NCI-H2171 (cell line): ENCODE results near the gene NPAS3.
A peak's percentile ranks its signal among the peaks of the same experiment; 100 is the strongest.

Experiments used
- DNase-seq: peaks from one replicate; lab custom pipeline; 2025; lab: John Stamatoyannopoulos, UW

The NPAS3 gene

GRCh38 chr14:32940711-32941667 is 2.3 kb downstream of the NPAS3 start:
- no peak for DNase-seq

DNA sequence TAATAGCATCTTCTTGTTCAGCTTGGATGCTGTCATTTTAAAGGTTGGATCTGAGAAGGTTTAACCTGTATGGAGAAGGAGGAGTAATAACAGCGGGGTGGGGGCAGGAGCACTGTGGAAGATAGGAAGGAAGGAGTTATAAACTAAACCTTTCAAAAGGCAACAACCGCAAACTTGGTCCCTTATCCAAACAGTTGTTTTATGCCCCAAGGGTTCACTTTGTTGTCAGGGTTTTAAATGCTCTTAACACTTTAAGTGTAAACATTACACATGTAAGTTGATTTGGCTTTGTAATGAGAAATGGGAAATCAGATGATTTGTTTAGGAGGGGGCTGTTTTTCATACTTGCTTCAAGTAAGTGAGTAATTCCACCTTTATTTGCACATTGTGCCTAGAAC is 3.0 kb downstream of the NPAS3 start:
- no peak for DNase-seq

DNA sequence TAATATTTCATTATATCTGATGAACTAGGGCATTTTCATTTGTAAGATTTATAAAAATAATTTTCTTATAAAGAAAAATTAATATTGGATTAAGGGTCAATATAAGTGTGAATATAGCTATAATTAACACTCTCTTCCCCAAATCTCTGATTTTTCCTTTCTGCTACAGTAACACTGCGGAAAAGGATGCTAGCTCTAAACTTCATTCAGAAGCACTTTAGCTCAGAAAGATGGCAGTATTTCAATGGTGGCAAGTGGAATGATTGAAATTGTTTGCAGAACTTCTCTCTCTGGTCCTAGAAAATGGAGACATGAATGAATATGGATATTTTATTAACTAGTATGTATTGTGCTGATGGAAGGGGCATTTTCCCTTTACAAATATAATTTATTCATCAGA is 8.4 kb downstream of the NPAS3 start:
- no peak for DNase-seq

DNA sequence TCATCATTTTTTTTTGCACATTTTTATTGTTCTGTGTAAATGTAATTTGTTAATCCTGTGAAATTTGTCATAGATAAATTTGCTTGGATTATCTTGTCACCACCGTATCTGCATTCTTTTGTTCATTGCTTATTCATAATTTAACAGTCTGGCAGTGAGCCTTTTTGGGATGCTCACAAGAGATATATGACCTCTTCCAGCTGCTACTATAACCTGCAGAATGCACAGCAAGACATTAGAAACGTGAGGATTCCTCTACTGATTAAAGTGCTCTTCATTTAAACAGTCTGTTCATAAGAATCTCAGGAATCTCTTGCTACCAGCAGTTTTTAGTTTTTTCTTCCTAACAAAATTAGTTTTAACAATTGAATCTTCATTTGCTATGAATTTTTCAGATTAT is 9.1 kb downstream of the NPAS3 start:
- DNase-seq = no peak

- no peak for DNase-seq
Observed at GRCh38 chr14:32950584-32950983, 11.9 kb downstream of the NPAS3 start.

- DNase-seq = no peak
Observed at GRCh38 chr14:32967421-32967820, 28.7 kb downstream of the NPAS3 start.

GRCh38 chr14:32968972-32969544 is 30.4 kb downstream of the NPAS3 start:
- no peak for DNase-seq

GRCh38 chr14:32977913-32978312 is 39.2 kb downstream of the NPAS3 start:
- DNase-seq = no peak

- DNase-seq = no peak
Observed at GRCh38 chr14:32978691-32979255, 40.1 kb downstream of the NPAS3 start.

GRCh38 chr14:32980178-32980901 is 41.7 kb downstream of the NPAS3 start:
- DNase-seq = peak; percentile 34

DNA sequence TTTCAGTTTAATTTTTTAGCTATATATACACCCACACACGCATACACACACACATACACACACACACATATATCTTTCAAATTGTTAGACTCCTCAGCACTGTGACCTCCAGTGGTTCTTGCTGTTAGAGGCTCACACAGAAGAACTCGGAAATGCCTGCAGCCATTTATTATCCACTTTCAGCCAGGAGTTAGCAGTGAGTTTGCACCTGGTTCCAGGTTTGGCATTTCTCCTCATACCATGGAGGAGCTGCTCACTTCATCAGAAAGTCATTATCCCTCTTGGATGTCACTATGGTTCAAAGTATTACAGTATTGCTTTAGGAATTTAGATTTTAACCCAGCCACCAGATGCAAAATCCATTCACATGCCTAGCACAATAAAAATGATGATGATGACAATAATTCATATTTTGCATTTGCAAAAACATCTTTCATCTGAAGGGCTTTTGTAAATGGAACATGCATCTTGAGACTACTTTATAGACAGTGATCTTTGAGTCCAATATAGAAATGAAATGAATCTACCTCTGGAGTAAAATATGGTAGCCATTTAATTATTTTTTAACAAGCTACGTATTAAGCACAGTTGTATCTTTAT is 42.3 kb downstream of the NPAS3 start:
- peak; percentile 34 for DNase-seq

DNA sequence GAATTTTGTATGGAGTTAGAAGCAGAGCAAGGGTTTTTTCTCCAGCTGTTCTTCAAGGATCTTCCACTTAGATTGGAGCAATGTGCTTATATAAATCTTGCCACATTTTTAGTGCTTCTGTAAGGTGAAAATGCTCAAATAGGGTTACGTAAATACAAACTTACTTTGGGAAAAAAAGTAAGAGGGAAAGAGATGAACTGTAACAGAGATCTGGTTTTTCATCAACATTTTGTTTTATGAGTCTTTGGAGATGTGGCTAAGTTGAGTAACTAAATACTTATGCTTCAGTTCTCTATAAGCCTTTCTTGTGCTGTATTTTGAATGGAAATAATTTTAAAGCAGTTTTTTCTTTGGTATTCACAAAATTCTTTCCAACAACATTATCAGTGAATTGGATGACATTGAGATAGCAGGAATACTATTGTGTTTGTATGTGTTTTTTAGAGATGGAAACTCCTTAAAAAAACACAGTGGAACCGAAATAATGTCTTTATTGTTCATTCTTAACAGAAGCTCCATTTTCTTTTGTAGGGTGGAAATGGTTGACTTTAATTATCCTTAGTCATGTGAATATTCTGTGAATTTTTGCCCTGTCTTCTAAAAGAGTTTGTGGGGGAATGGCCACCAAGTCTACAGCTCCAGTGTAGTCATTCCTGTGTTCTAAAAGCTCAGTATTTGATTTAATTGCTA is 45.7 kb downstream of the NPAS3 start:
- no peak for DNase-seq

- no peak for DNase-seq
Observed at GRCh38 chr14:32985866-32986265, 47.2 kb downstream of the NPAS3 start.

GRCh38 chr14:32986791-32987540 is 48.3 kb downstream of the NPAS3 start:
- no peak for DNase-seq

DNA sequence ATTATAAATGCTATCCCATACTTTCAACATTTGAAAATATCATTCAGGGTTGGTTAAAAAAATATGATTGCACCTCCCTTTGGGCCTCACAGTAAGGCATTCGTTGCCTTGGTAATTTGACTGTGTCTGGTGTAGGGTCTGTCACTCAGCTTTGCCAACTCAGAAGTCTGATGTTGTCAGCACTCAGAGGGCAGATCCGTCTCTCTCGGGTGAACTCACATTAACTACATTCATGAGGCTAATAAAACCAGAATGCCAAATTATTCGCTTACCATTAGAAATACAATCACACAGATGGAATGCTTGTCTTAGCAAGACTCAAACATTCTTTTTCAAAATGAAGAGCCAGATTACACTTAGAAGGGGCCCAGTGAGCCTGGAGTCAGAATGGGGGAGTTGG is 53.0 kb downstream of the NPAS3 start:
- DNase-seq = no peak

GRCh38 chr14:32993921-32994320 is 55.2 kb downstream of the NPAS3 start:
- DNase-seq = no peak

- no peak for DNase-seq
Observed at GRCh38 chr14:32996343-32996742, 57.7 kb downstream of the NPAS3 start.

GRCh38 chr14:32998433-32998832 is 59.8 kb downstream of the NPAS3 start:
- DNase-seq = no peak

- no peak for DNase-seq
Observed at GRCh38 chr14:33009673-33010072, 71.0 kb downstream of the NPAS3 start.

DNA sequence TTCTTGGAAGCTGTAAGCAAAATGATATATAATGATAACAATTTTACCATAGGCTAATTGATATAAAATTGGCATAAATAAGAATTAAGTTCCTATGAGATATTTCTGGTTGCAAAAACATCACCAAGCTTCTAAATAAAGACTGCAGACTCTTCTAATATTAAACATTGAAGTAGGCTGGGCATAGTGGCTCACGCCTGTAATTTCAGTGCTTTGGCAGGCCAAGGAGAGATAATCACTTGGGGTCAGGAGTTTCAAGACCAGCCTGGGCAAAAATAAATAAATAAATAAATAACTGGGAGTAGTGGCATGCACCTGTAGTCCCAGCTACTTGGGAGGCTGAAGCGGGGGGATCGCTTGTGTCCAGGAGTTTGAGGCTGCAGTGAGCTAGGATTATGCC is 71.8 kb downstream of the NPAS3 start:
- no peak for DNase-seq

GRCh38 chr14:33014710-33015109 is 76.0 kb downstream of the NPAS3 start:
- no peak for DNase-seq
